C4-2B (cell line): ENCODE data around the gene EFNB3.

Source experiments
- ZFX ChIP-seq: fragments of 450-650 bp; IDR thresholded peaks from 2 replicates; pipeline ENCODE4 v1.6.1; 2017
- TF ChIP-seq, protein P1 (sequence below): fragments of 450-650 bp; conservative IDR thresholded peaks from 2 replicates; pipeline ENCODE4 v1.5.1; 2017; ENCODE audit warnings: mild to moderate bottlenecking

DNA sequence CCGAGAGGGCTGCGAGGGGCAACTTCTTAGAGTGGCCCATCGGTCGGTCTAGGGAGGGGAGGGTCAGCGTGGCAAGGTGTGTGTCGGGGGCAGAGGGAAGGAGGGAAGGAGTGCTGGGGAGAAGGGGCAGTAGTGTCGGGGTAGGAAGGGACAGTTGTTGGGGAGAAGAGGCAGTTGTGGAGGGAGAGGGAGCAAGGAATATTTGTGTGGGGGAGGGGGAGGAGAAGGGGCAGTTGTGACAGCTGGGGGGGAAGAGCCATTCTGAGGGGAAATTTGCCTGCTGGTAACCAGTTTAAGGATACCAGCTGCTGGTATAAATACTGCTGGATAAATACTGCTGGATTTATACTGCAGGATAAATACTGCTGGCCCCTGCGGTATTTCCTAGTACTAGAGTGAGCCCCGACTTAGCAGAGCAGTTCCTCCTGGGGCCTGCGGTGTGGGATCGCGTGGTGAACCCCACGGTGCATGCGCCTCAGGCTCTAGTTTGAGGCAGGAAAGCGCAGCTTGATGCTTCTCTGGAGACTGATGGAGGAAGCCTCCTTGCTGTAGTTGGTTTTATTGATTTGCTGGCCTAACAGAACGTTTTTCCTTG is 12.9 kb downstream of the EFNB3 start:
- TF ChIP-seq, protein P1, sequence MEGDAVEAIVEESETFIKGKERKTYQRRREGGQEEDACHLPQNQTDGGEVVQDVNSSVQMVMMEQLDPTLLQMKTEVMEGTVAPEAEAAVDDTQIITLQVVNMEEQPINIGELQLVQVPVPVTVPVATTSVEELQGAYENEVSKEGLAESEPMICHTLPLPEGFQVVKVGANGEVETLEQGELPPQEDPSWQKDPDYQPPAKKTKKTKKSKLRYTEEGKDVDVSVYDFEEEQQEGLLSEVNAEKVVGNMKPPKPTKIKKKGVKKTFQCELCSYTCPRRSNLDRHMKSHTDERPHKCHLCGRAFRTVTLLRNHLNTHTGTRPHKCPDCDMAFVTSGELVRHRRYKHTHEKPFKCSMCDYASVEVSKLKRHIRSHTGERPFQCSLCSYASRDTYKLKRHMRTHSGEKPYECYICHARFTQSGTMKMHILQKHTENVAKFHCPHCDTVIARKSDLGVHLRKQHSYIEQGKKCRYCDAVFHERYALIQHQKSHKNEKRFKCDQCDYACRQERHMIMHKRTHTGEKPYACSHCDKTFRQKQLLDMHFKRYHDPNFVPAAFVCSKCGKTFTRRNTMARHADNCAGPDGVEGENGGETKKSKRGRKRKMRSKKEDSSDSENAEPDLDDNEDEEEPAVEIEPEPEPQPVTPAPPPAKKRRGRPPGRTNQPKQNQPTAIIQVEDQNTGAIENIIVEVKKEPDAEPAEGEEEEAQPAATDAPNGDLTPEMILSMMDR = no peak
- no peak for TF ChIP-seq ZFX
